Endothelial cell of umbilical vein (primary cell): ENCODE measurements around the gene TARS2. TPM values are rescaled to one million over a fixed set of nuclear protein-coding genes. Genes with fewer than 3 reads are reported as not detected.

Experiments
- BruUV-seq: library from RNA; stranded (reverse); fragments of 400-500 nt; replicated peaks from 2 replicates; lab custom pipeline; 2021; lab: Mats Ljungman, UMichigan
- CTCF ChIA-PET: fragments of 300-600, 350-600 bp; sonication (Branson Sonifier 250); formaldehyde crosslinking; loops from one replicate; lab custom pipeline; 2021; ENCODE audit warnings: antibody characterized with exemption, inconsistent platforms; lab: Charles Lee
- POLR2A ChIA-PET: fragments of 300-600, 350-600 bp; sonication (Branson Sonifier 250); formaldehyde crosslinking; loops from one replicate; lab custom pipeline; 2021; ENCODE audit warnings: antibody characterized with exemption, inconsistent platforms; lab: Charles Lee
- DNase-seq: peaks from one replicate; pipeline ENCODE4 v3.0.0-alpha.2; 2011; ENCODE audit warnings: low read depth, low spot score
- FAIRE-seq: peaks from 2 replicates; lab custom pipeline; 2011; peaks lifted over from hg19 to GRCh38; lab: Jason Lieb, UNC
- H2AFZ ChIP-seq: 2 replicates; pipeline ENCODE4 v1.6.0; 2012; ENCODE audit warnings: low read depth, low read length, control low read depth, inconsistent platforms
- H3K27ac ChIP-seq: 2 replicates; pipeline ENCODE4 v1.5.1; 2011; ENCODE audit warnings: low read depth, mild to moderate bottlenecking, control low read depth, low read length, moderate library complexity; ENCODE audit not compliant: insufficient read depth
- H3K27me3 ChIP-seq, 2 experiments: 2 replicates each; pipeline versions ENCODE4 v1.6.0 to v1.6.1; 2011; ENCODE audit warnings: low read length in 2 of 2, mixed read lengths in 1 of 2; ENCODE audit not compliant: control insufficient read depth in 2 of 2, insufficient read depth in 2 of 2
- H3K36me3 ChIP-seq, 2 experiments: 2 replicates in 1 of 2; 3 replicates in 1 of 2; pipeline ENCODE4 v1.5.1; 2011; ENCODE audit warnings: low read length in 2 of 2, mild to moderate bottlenecking in 1 of 2, moderate library complexity in 1 of 2; ENCODE audit not compliant: control insufficient read depth in 2 of 2, insufficient read depth in 2 of 2; ENCODE audit errors: extremely low read depth in 1 of 2
- H3K4me1 ChIP-seq: 3 replicates; pipeline ENCODE4 v1.5.1; 2011; ENCODE audit warnings: mild to moderate bottlenecking, low read length; ENCODE audit not compliant: control insufficient read depth, insufficient read depth; ENCODE audit errors: extremely low read depth
- H3K4me2 ChIP-seq: 2 replicates; pipeline ENCODE4 v1.6.1; 2011; ENCODE audit warnings: low read length, control low read depth, mixed read lengths; ENCODE audit not compliant: insufficient read depth
- H3K4me3 ChIP-seq, 3 experiments: fragments of 200-600 bp in 1 of 3; sonication (generic), shearing (Covaris generic) in 1 of 3; replicated peaks in 1 of 3; 2 replicates each; pipeline ENCODE4 v1.5.1; 2011 to 2016; ENCODE audit warnings: control low read depth in 3 of 3, low read length in 3 of 3, mild to moderate bottlenecking in 2 of 3, inconsistent platforms in 1 of 3, low read depth in 1 of 3, moderate library complexity in 1 of 3; ENCODE audit not compliant: insufficient read depth in 1 of 3
- H3K79me2 ChIP-seq: 2 replicates; pipeline ENCODE4 v1.6.0; 2012; ENCODE audit warnings: low read length, inconsistent platforms; ENCODE audit not compliant: control insufficient read depth, insufficient read depth
- H3K9ac ChIP-seq: replicated peaks from 2 replicates; pipeline ENCODE3; 2011; ENCODE audit warnings: low read length, control low read depth; ENCODE audit not compliant: insufficient read depth; ENCODE audit errors: extremely low read depth
- H3K9me1 ChIP-seq: replicated peaks from 3 replicates; pipeline ENCODE4 v1.6.0; 2011; ENCODE audit warnings: mild to moderate bottlenecking, low read length; ENCODE audit not compliant: control insufficient read depth, insufficient read depth; ENCODE audit errors: extremely low read depth
- H3K9me3 ChIP-seq: replicated peaks from 2 replicates; pipeline ENCODE4 v1.5.1; 2012; ENCODE audit warnings: low read length, inconsistent platforms; ENCODE audit not compliant: control insufficient read depth, insufficient read depth
- H4K20me1 ChIP-seq: replicated peaks from 2 replicates; pipeline ENCODE3; 2011; ENCODE audit warnings: mild to moderate bottlenecking, low read length; ENCODE audit not compliant: control insufficient read depth, insufficient read depth; ENCODE audit errors: extremely low read depth
- EZH2 ChIP-seq: IDR thresholded peaks from 2 replicates; pipeline ENCODE4 v1.6.1; 2012; ENCODE audit warnings: borderline replicate concordance, low read depth, mild to moderate bottlenecking, moderate library complexity, low read length, inconsistent platforms; ENCODE audit not compliant: severe bottlenecking
- FOS ChIP-seq: IDR thresholded peaks from 2 replicates; pipeline ENCODE4 v1.6.1; 2011; ENCODE audit warnings: mild to moderate bottlenecking, low read length, moderate library complexity, borderline replicate concordance; ENCODE audit not compliant: insufficient read depth
- GATA2 ChIP-seq: IDR thresholded peaks from 2 replicates; pipeline ENCODE4 v1.7.0; 2011; ENCODE audit warnings: low read depth, mild to moderate bottlenecking, moderate library complexity, mixed read lengths, low read length; ENCODE audit not compliant: insufficient read length, insufficient read depth
- JUN ChIP-seq: IDR thresholded peaks from 2 replicates; pipeline ENCODE4 v1.6.1; 2011; ENCODE audit warnings: borderline replicate concordance, low read depth; ENCODE audit not compliant: insufficient read length, insufficient read depth
- MYC ChIP-seq: IDR thresholded peaks from one replicate; pipeline ENCODE4 v1.6.1; 2011; ENCODE audit warnings: mild to moderate bottlenecking, low read depth, low read length
- POLR2A ChIP-seq: IDR thresholded peaks from 2 replicates; pipeline ENCODE4 v1.6.1; 2012; ENCODE audit warnings: low read depth, mild to moderate bottlenecking, control low read depth, low read length
- POLR2AphosphoS5 ChIP-seq: IDR thresholded peaks from 2 replicates; pipeline ENCODE4 v1.6.1; 2012; ENCODE audit warnings: low read depth, mild to moderate bottlenecking, control low read depth, low read length, moderate library complexity; ENCODE audit not compliant: insufficient read depth
- dilution Hi-C: fragments of 300-500 bp; cut with MboI; formaldehyde crosslinking; loops from one replicate; pipeline ENCODE4 v1.15.0; 2019; ENCODE audit warnings: low sequenced_read_pairs; ENCODE audit not compliant: extremely low pct_ligation_motif_present
- intact Hi-C: fragments of 100-400 bp; cut with micrococcal nuclease; formaldehyde crosslinking; loops from one replicate; pipeline ENCODE4 v1.10.0; 2022
- polyA plus RNA-seq, 4 experiments: library from polyadenylated mRNA; depleted of rRNA in 3 of 4; stranded (reverse) in 3 of 4; unstranded in 1 of 4; fragments of >200 nt; gene quantifications; 2 replicates each; pipeline versions ENCODE4 v1.2.1 to v1.2.3, GENCODE V29; 2011 to 2012; ENCODE audit warnings: missing spikeins in 1 of 4
- total RNA-seq: library from RNA; stranded (reverse); gene quantifications from 2 replicates; pipeline ENCODE4 v1.2.3, GENCODE V29; 2021
- TF ChIP-seq, protein P1 (sequence below), 2 donors: IDR thresholded peaks; 1 replicate in 1 of 2; 2 replicates in 1 of 2; pipeline ENCODE4 v1.5.1; 2011; ENCODE audit warnings: low read length in 2 of 2, mild to moderate bottlenecking in 2 of 2, moderate library complexity in 2 of 2, control low read depth in 1 of 2, inconsistent platforms in 1 of 2, low read depth in 1 of 2; ENCODE audit not compliant: insufficient read depth in 1 of 2; ENCODE audit errors: extremely low read depth in 1 of 2
- TF ChIP-seq, protein P2 (sequence below): IDR thresholded peaks from 2 replicates; pipeline ENCODE4 v1.6.1; 2011; ENCODE audit not compliant: insufficient read depth, insufficient read length

TARS2 gene
- total and polyA plus RNA-seq, 2 donors (not counting 3 experiments of a cell fraction or from before 2014, with no cell fraction given), result 21.5 to 22.0 TPM

GRCh38 chr1:150544204-150544603 is 57.0 kb downstream of the TARS2 start:
- Histone ChIP-seq H3K4me2 (no peak overlapping the region), H4K20me1 (no peaks in the 10 kb centered on the region), H2AFZ (no peak overlapping the region), H3K9ac (no peak overlapping the region), H3K27ac (no peak overlapping the region), H3K9me3 (no peaks in the 10 kb centered on the region), H3K79me2 (no peaks in the 10 kb centered on the region), H3K4me1 (peaks cover 5% of the 10 kb centered on the region), H3K4me3 (no peak overlapping the region), H3K36me3 (no peaks in the 10 kb centered on the region), H3K9me1 (no peaks in the 10 kb centered on the region), H3K27me3 (peaks cover 2 to 3% of the 10 kb centered on the region in 2 experiments)
- TF ChIP-seq, protein P1, sequence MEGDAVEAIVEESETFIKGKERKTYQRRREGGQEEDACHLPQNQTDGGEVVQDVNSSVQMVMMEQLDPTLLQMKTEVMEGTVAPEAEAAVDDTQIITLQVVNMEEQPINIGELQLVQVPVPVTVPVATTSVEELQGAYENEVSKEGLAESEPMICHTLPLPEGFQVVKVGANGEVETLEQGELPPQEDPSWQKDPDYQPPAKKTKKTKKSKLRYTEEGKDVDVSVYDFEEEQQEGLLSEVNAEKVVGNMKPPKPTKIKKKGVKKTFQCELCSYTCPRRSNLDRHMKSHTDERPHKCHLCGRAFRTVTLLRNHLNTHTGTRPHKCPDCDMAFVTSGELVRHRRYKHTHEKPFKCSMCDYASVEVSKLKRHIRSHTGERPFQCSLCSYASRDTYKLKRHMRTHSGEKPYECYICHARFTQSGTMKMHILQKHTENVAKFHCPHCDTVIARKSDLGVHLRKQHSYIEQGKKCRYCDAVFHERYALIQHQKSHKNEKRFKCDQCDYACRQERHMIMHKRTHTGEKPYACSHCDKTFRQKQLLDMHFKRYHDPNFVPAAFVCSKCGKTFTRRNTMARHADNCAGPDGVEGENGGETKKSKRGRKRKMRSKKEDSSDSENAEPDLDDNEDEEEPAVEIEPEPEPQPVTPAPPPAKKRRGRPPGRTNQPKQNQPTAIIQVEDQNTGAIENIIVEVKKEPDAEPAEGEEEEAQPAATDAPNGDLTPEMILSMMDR (IDR thresholded peaks at IDR 0.05; ENCODE audit: extremely low read depth in 1 of 2, insufficient read depth in 1 of 2, low read depth in 1 of 2, low read length in 2 of 2), result no peak
- TF ChIP-seq MYC (no peak), GATA2 (no peak), EZH2 (no peak), JUN (no peak), POLR2A (no peak), FOS (no peak), POLR2AphosphoS5 (no peak)
- TF ChIP-seq, protein P2, sequence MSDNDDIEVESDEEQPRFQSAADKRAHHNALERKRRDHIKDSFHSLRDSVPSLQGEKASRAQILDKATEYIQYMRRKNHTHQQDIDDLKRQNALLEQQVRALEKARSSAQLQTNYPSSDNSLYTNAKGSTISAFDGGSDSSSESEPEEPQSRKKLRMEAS, result no peak
- CTCF ChIA-PET, result interaction anchor here (0.8 to 6.7 kb wide), 3 partner anchors 12 to 16 kb away, joined by 3 to 55 read pairs (median 3); no protein-coding TSS in a partner anchor
- intact Hi-C loops, result no loop called here
- BruUV-seq, result no TSS peak
- FAIRE-seq (no peak), DNase-seq (no peak)
- dilution Hi-C loops, result no loop called here
- POLR2A ChIA-PET, result no interaction called here
